ENCODE measurements around the gene CEMIP2. TPM values are rescaled to one million over a fixed set of nuclear protein-coding genes. Genes with fewer than 3 reads are reported as not detected.

The CEMIP2 gene
- total and polyA plus RNA-seq, 4 donors = 37.3 to 150 (median 89.9) TPM

GRCh38 chr9:71678999-71679398 is 89.3 kb downstream of the CEMIP2 start:
- Histone ChIP-seq H3K4me3 (no peak overlapping the region), H3K9ac (ENCODE audit: insufficient read depth in 1 of 2, low read length in 2 of 2) (no peak overlapping the region), H3K4me1 (ENCODE audit: control insufficient read depth in 5 of 5, insufficient read depth in 5 of 5, low read length in 5 of 5) (peaks cover 6 to 36% (median 14%) of the 10 kb centered on the region in 5 donors), H3K9me3 (ENCODE audit: control insufficient read depth in 4 of 4, insufficient read depth in 3 of 4, low read length in 3 of 4) (no peaks in the 10 kb centered on the region), H3K27me3 (ENCODE audit: control insufficient read depth in 3 of 3, insufficient read depth in 3 of 3, low read length in 2 of 3) (no peaks in the 10 kb centered on the region), H3K36me3 (ENCODE audit: control insufficient read depth in 4 of 4, insufficient read depth in 4 of 4, low read length in 4 of 4) (peaks cover 0 to 3% (median 0%) of the 10 kb centered on the region in 4 donors), H3K27ac (ENCODE audit: low read depth in 1 of 2, low read length in 1 of 2) (peak overlapping the region in 1 of 2 donors; percentile 71)
- DNase-seq (no peak), ATAC-seq (ENCODE audit: insufficient read depth, low FRiP score) (no peak)
- WGBS, 2 donors = 49 to 50% methylated on average over 3 of the region's 3 CpGs
- no peak for TF ChIP-seq CTCF (IDR thresholded peaks at IDR 0.05; ENCODE audit: control extremely low read depth, extremely low read depth)

GRCh38 chr9:71677209-71677608 is 91.1 kb downstream of the CEMIP2 start:
- Histone ChIP-seq H3K4me3 (no peak overlapping the region), H3K27ac (ENCODE audit: low read depth in 1 of 2, low read length in 1 of 2) (peak overlapping the region in 1 of 2 donors; percentile 26), H3K9me3 (ENCODE audit: control insufficient read depth in 4 of 4, insufficient read depth in 3 of 4, low read length in 3 of 4) (no peaks in the 10 kb centered on the region), H3K27me3 (ENCODE audit: control insufficient read depth in 3 of 3, insufficient read depth in 3 of 3, low read length in 2 of 3) (no peaks in the 10 kb centered on the region), H3K9ac (ENCODE audit: insufficient read depth in 1 of 2, low read length in 2 of 2) (no peak overlapping the region), H3K4me1 (ENCODE audit: control insufficient read depth in 5 of 5, insufficient read depth in 5 of 5, low read length in 5 of 5) (peaks cover 4 to 35% (median 14%) of the 10 kb centered on the region in 5 donors), H3K36me3 (ENCODE audit: control insufficient read depth in 4 of 4, insufficient read depth in 4 of 4, low read length in 4 of 4) (no peaks in the 10 kb centered on the region)
- no peak for ATAC-seq (ENCODE audit: insufficient read depth, low FRiP score)
- TF ChIP-seq CTCF (IDR thresholded peaks at IDR 0.05; ENCODE audit: control extremely low read depth, extremely low read depth) = no peak
- WGBS, 2 donors = 89 to 96% methylated on average over 1 of the region's 1 CpG
- no peak for DNase-seq

- peaks cover 2 to 27% (median 11%) of the 10 kb centered on the region in 5 donors for H3K4me1 ChIP-seq (ENCODE audit: control insufficient read depth in 5 of 5, insufficient read depth in 5 of 5, low read length in 5 of 5)
- H3K9me3 ChIP-seq (ENCODE audit: control insufficient read depth in 4 of 4, insufficient read depth in 3 of 4, low read length in 3 of 4) = no peaks in the 10 kb centered on the region
- no peak overlapping the region for H3K4me3 ChIP-seq
- H3K27ac ChIP-seq (ENCODE audit: low read depth in 1 of 2, low read length in 1 of 2) = no peak overlapping the region
- ATAC-seq (ENCODE audit: insufficient read depth, low FRiP score) = no peak
- no peaks in the 10 kb centered on the region for H3K27me3 ChIP-seq (ENCODE audit: control insufficient read depth in 3 of 3, insufficient read depth in 3 of 3, low read length in 2 of 3)
- no peak overlapping the region for H3K9ac ChIP-seq (ENCODE audit: insufficient read depth in 1 of 2, low read length in 2 of 2)
- no peaks in the 10 kb centered on the region for H3K36me3 ChIP-seq (ENCODE audit: control insufficient read depth in 4 of 4, insufficient read depth in 4 of 4, low read length in 4 of 4)
- DNase-seq = no peak
- TF ChIP-seq CTCF (IDR thresholded peaks at IDR 0.05; ENCODE audit: control extremely low read depth, extremely low read depth) = no peak
Measured at GRCh38 chr9:71676460-71676859, 91.9 kb downstream of the CEMIP2 start.

- Histone ChIP-seq H3K4me1 (ENCODE audit: control insufficient read depth in 5 of 5, insufficient read depth in 5 of 5, low read length in 5 of 5) (peaks cover 2 to 21% (median 11%) of the 10 kb centered on the region in 5 donors), H3K36me3 (ENCODE audit: control insufficient read depth in 4 of 4, insufficient read depth in 4 of 4, low read length in 4 of 4) (no peaks in the 10 kb centered on the region), H3K27ac (ENCODE audit: low read depth in 1 of 2, low read length in 1 of 2) (no peak overlapping the region), H3K27me3 (ENCODE audit: control insufficient read depth in 3 of 3, insufficient read depth in 3 of 3, low read length in 2 of 3) (no peaks in the 10 kb centered on the region), H3K4me3 (no peak overlapping the region), H3K9ac (ENCODE audit: insufficient read depth in 1 of 2, low read length in 2 of 2) (no peak overlapping the region), H3K9me3 (ENCODE audit: control insufficient read depth in 4 of 4, insufficient read depth in 3 of 4, low read length in 3 of 4) (no peaks in the 10 kb centered on the region)
- ATAC-seq (ENCODE audit: insufficient read depth, low FRiP score) (no peak), DNase-seq (no peak)
- WGBS, 2 donors = 78 to 80% methylated on average over 1 of the region's 1 CpG
- TF ChIP-seq CTCF (IDR thresholded peaks at IDR 0.05; ENCODE audit: control extremely low read depth, extremely low read depth) = no peak
Measured at GRCh38 chr9:71675857-71676165, 92.5 kb downstream of the CEMIP2 start.
